SK-N-SH treated with all-trans-retinoic acid at 6 μM for 48 hours (cell line): ENCODE results near the gene ERVMER34-1.

Experiments used
- GLIS3 ChIP-seq: fragments of 250-450 bp; sonication (Bioruptor Pico); IDR thresholded peaks from 2 replicates; pipeline ENCODE4 v1.5.0; 2020; ENCODE audit warnings: mild to moderate bottlenecking, moderate library complexity
- PATZ1 ChIP-seq: fragments of 250-450 bp; sonication (Bioruptor Pico); IDR thresholded peaks from 2 replicates; pipeline ENCODE4 v1.8.0; 2020; ENCODE audit warnings: mild to moderate bottlenecking, moderate library complexity, borderline replicate concordance
- TOX ChIP-seq: fragments of 250-450 bp; sonication (Bioruptor Pico); IDR thresholded peaks from 2 replicates; pipeline ENCODE4 v1.8.0; 2021; ENCODE audit warnings: mild to moderate bottlenecking, moderate library complexity, borderline replicate concordance
- TSHZ2 ChIP-seq: fragments of 250-450 bp; sonication (Bioruptor Pico); IDR thresholded peaks from 2 replicates; pipeline ENCODE4 v1.5.0; 2020; ENCODE audit warnings: mild to moderate bottlenecking, moderate library complexity
- ZNF565 ChIP-seq: fragments of 450-650 bp; formaldehyde crosslinking; conservative IDR thresholded peaks from 2 replicates; pipeline ENCODE4 v1.5.0; 2020; ENCODE audit warnings: low read depth, mild to moderate bottlenecking, moderate library complexity

GRCh38 chr4:52704661-52705060 lies 46.6 kb downstream of the ERVMER34-1 start:
- TF ChIP-seq TOX (CRISPR knock-in tag), result no peak
- TF ChIP-seq ZNF565 (CRISPR knock-in tag), result no peak
- no peak for TF ChIP-seq TSHZ2 (CRISPR knock-in tag)
- no peak for TF ChIP-seq PATZ1 (CRISPR knock-in tag)
- TF ChIP-seq GLIS3 (CRISPR knock-in tag), result no peak
